Loucy (cell line): Measurements from ENCODE around the gene PODN.

Experiments
- H2AFZ ChIP-seq: fragments of 200-600 bp; sonication (generic); 2 replicates; pipeline ENCODE4 v1.6.0; 2016; ENCODE audit warnings: antibody characterized with exemption, mild to moderate bottlenecking, low read length, moderate library complexity
- H3F3A ChIP-seq: fragments of 200-600 bp; 2 replicates; pipeline ENCODE4 v1.6.0; 2016; ENCODE audit warnings: antibody characterized with exemption, low read depth, mild to moderate bottlenecking
- H3K27me3 ChIP-seq: fragments of 200-600 bp; sonication (generic); 2 replicates; pipeline ENCODE4 v1.6.1; 2014; ENCODE audit warnings: low read length, mild to moderate bottlenecking; ENCODE audit not compliant: insufficient read depth, poor library complexity, severe bottlenecking
- H3K36me3 ChIP-seq: fragments of 200-600 bp; sonication (generic); 2 replicates; pipeline ENCODE4 v1.6.1; 2016; ENCODE audit warnings: low read length; ENCODE audit not compliant: insufficient read depth
- H3K4me1 ChIP-seq: fragments of 200-600 bp; sonication (generic); 2 replicates; pipeline ENCODE4 v1.5.1; 2014; ENCODE audit warnings: low read length, mild to moderate bottlenecking; ENCODE audit not compliant: insufficient read depth, poor library complexity, severe bottlenecking
- H3K4me2 ChIP-seq: fragments of 200-600 bp; sonication (generic); 2 replicates; pipeline ENCODE4 v1.6.0; 2014; ENCODE audit warnings: antibody characterized with exemption, low read length, low read depth, mild to moderate bottlenecking; ENCODE audit not compliant: poor library complexity, severe bottlenecking
- H3K4me3 ChIP-seq: fragments of 200-600 bp; sonication (generic); 2 replicates; pipeline ENCODE4 v1.5.1; 2014; ENCODE audit warnings: low read length, mild to moderate bottlenecking, mixed read lengths; ENCODE audit not compliant: poor library complexity, severe bottlenecking
- H3K79me2 ChIP-seq: fragments of 200-600 bp; sonication (generic); 2 replicates; pipeline ENCODE4 v1.6.1; 2014; ENCODE audit warnings: low read length; ENCODE audit not compliant: insufficient read depth
- H3K9ac ChIP-seq: fragments of 200-600 bp; sonication (generic); 2 replicates; pipeline ENCODE4 v1.6.0; 2014; ENCODE audit warnings: mild to moderate bottlenecking, low read depth, low read length, moderate library complexity; ENCODE audit not compliant: poor library complexity, severe bottlenecking
- H3K9me2 ChIP-seq: fragments of 200-600 bp; sonication (generic); replicated peaks from 2 replicates; pipeline ENCODE4 v1.6.1; 2016; ENCODE audit warnings: low read depth, low read length, mixed read lengths
- H3K9me3 ChIP-seq: fragments of 200-600 bp; sonication (generic); 2 replicates; pipeline ENCODE4 v1.6.1; 2014; ENCODE audit warnings: mild to moderate bottlenecking, antibody characterized with exemption, low read length, low read depth; ENCODE audit not compliant: insufficient read depth
- H4K20me1 ChIP-seq: fragments of 200-600 bp; sonication (generic); 2 replicates; pipeline ENCODE4 v1.6.0; 2014; ENCODE audit warnings: antibody characterized with exemption, low read length, mild to moderate bottlenecking; ENCODE audit not compliant: insufficient read depth, poor library complexity, severe bottlenecking
- CTCF ChIP-seq: fragments of 200-600 bp; sonication (generic); conservative IDR thresholded peaks from 2 replicates; pipeline ENCODE4 v1.5.1; 2014; ENCODE audit warnings: mild to moderate bottlenecking, antibody characterized with exemption, low read length
- EZH2phosphoT487 ChIP-seq: fragments of 200-600 bp; IDR thresholded peaks from 2 replicates; pipeline ENCODE4 v1.6.1; 2018; ENCODE audit warnings: antibody characterized with exemption, mild to moderate bottlenecking, moderate library complexity, borderline replicate concordance

The PODN gene

GRCh38 chr1:53025769-53026112 lies 36.3 kb upstream of the PODN start:
- Histone ChIP-seq H3K79me2 (peaks cover 29% of the 10 kb centered on the region), H3K9me2 (no peaks in the 10 kb centered on the region), H3F3A (no peaks in the 10 kb centered on the region), H2AFZ (no peak overlapping the region), H4K20me1 (no peaks in the 10 kb centered on the region), H3K27me3 (no peaks in the 10 kb centered on the region), H3K9ac (no peak overlapping the region), H3K4me3 (no peak overlapping the region), H3K36me3 (peaks cover 13% of the 10 kb centered on the region; the same call in 1 of the 2 replicates), H3K4me1 (peaks cover 8% of the 10 kb centered on the region), H3K4me2 (no peak overlapping the region), H3K9me3 (no peaks in the 10 kb centered on the region)
- no peak for TF ChIP-seq EZH2phosphoT487
- TF ChIP-seq CTCF, result no peak

DNA sequence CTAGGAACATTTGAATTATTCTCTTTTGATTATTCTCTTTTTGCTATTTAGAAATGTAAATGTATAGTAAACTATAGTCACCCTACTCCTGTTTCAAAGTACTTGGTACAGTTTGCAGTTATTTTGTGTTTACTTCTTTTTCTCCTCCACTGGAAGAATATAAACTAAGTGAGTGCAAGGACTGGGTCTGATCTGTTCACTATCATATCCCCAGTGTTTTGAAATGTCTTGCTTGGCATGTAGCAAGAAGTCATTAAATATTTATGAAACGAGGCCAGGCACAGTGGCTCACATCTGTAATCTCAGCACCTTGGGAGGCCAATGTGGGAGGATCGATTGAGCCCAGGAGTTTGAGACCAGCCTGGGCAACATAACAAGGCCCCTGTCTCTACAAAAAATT lies 35.8 kb upstream of the PODN start:
- H3K36me3 ChIP-seq, result peaks cover 13% of the 10 kb centered on the region; the same call in 1 of the 2 replicates
- no peak overlapping the region for H3K9ac ChIP-seq
- H3K27me3 ChIP-seq, result no peaks in the 10 kb centered on the region
- H3K9me3 ChIP-seq, result no peaks in the 10 kb centered on the region
- no peak overlapping the region for H3K4me2 ChIP-seq
- H3K4me1 ChIP-seq, result peaks cover 8% of the 10 kb centered on the region
- TF ChIP-seq CTCF (no peak), EZH2phosphoT487 (no peak)
- peaks cover 24% of the 10 kb centered on the region for H3K79me2 ChIP-seq
- H4K20me1 ChIP-seq, result no peaks in the 10 kb centered on the region
- no peaks in the 10 kb centered on the region for H3K9me2 ChIP-seq
- no peaks in the 10 kb centered on the region for H3F3A ChIP-seq
- H2AFZ ChIP-seq, result no peak overlapping the region
- H3K4me3 ChIP-seq, result no peak overlapping the region

DNA sequence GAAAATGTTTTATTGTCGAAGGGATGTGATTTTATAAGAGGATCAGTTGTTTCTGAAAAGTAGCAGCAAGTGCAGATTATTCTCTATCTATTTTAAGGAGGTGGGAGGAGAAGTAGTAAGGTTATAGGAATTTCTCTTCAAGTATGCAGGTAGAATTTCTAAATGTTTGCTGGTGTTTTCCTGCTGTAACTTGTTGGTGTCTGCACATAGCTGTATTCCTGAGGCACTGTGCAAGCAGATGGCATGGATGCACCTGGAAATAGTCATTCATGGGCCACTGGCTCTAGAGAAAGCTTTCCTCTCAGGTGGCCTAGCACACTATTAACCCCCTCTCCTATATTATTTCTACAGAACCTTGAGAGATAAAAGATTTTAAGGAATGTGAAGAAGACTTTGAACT lies 30.3 kb upstream of the PODN start:
- Histone ChIP-seq H3K9me3 (no peaks in the 10 kb centered on the region), H3K4me1 (no peaks in the 10 kb centered on the region), H3K9ac (no peak overlapping the region), H3K4me2 (no peak overlapping the region), H3F3A (no peaks in the 10 kb centered on the region), H3K4me3 (no peak overlapping the region), H4K20me1 (no peaks in the 10 kb centered on the region), H3K27me3 (no peaks in the 10 kb centered on the region), H3K79me2 (no peaks in the 10 kb centered on the region; the same call in 1 of the 2 replicates), H3K36me3 (peaks cover 24% of the 10 kb centered on the region; the same call in 1 of the 2 replicates), H3K9me2 (no peaks in the 10 kb centered on the region), H2AFZ (no peak overlapping the region)
- TF ChIP-seq EZH2phosphoT487 (no peak), CTCF (no peak)
